Peyer's patch (tissue), 4 donors: ENCODE results near the gene HDAC4. TPM values are rescaled to one million over a fixed set of nuclear protein-coding genes. Genes with fewer than 3 reads are reported as not detected.

Experiments used
- DNase-seq, 3 donors: peaks; one replicate each; pipeline ENCODE4 v3.0.0-alpha.2; 2017 to 2019
- H3K27ac ChIP-seq, 4 donors: fragments of 200-600 bp; sonication (generic); one replicate each; pipeline ENCODE4 v1.5.1; 2016 to 2019
- H3K27me3 ChIP-seq, 2 donors: fragments of 200-600 bp; sonication (generic); one replicate each; pipeline ENCODE4 v1.5.1; 2019
- H3K36me3 ChIP-seq, 3 donors: fragments of 200-600 bp; sonication (generic); one replicate each; pipeline ENCODE4 v1.5.1; 2016 to 2019
- H3K4me1 ChIP-seq, 4 donors: fragments of 200-600 bp; sonication (generic); one replicate each; pipeline ENCODE4 v1.5.1; 2016 to 2019
- H3K4me3 ChIP-seq, 4 donors: fragments of 200-600 bp; sonication (generic); 1 replicate in 3 of 4; 2 replicates in 1 of 4; pipeline ENCODE4 v1.5.1; 2016 to 2019; ENCODE audit warnings: mild to moderate bottlenecking in 1 of 4
- H3K9me3 ChIP-seq, 4 donors: fragments of 200-600 bp; sonication (generic); one replicate each; pipeline ENCODE4 v1.5.1; 2016 to 2019; ENCODE audit warnings: mild to moderate bottlenecking in 1 of 4
- POLR2A ChIP-seq, 2 donors: fragments of 450-650 bp; IDR thresholded peaks; one replicate each; pipeline ENCODE4 v1.5.1; 2017; ENCODE audit warnings: antibody characterized with exemption in 2 of 2, mild to moderate bottlenecking in 2 of 2, moderate library complexity in 2 of 2
- total RNA-seq, 4 donors: library from RNA; depleted of rRNA; stranded (reverse); fragments of >200 nt; gene quantifications; one replicate each; pipeline ENCODE4 v1.1.0, GENCODE V29; 2016
- TF ChIP-seq, protein P1 (sequence below), 6 experiments: fragments of 450-650 bp in 4 of 6; fragments of 200-600 bp in 2 of 6; sonication (generic) in 1 of 6; IDR thresholded peaks; one replicate each; pipeline ENCODE4 v1.5.1; 2017 to 2019; ENCODE audit warnings: antibody characterized with exemption in 6 of 6, mild to moderate bottlenecking in 3 of 6, moderate library complexity in 1 of 6

HDAC4 gene
- total RNA-seq, 4 donors from 2014 or later = 28.9 to 198 (median 102) TPM

DNA sequence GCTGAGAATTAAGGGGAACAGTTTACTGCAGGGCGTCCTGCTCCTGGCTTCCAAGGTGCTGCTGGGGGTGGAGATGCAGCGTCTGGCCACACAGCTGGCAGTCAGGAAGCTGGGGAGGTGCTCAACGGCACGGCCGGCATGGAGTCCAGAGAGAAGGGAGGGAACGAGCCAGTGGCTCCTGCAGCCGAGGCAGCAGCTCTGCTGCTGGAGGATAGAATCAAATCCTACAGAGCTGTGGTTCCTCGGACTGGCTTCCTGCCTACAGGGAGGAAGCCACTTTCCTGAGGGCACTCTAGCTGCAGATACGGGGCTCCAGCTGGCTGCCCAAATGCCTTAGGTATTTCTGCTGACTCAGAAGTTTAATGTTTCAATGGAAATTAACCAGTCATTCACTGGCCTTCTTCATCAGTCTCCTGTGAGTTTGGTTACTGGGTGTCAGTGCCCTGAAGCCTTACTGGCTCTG is 286.7 kb downstream of the HDAC4 start:
- peaks cover 0 to 21% (median 0%) of the 10 kb centered on the region in 3 donors for H3K36me3 ChIP-seq
- peaks cover 0 to 19% (median 0%) of the 10 kb centered on the region in 4 donors for H3K4me1 ChIP-seq
- DNase-seq = no peak
- H3K4me3 ChIP-seq = no peak overlapping the region
- TF ChIP-seq, protein P1, sequence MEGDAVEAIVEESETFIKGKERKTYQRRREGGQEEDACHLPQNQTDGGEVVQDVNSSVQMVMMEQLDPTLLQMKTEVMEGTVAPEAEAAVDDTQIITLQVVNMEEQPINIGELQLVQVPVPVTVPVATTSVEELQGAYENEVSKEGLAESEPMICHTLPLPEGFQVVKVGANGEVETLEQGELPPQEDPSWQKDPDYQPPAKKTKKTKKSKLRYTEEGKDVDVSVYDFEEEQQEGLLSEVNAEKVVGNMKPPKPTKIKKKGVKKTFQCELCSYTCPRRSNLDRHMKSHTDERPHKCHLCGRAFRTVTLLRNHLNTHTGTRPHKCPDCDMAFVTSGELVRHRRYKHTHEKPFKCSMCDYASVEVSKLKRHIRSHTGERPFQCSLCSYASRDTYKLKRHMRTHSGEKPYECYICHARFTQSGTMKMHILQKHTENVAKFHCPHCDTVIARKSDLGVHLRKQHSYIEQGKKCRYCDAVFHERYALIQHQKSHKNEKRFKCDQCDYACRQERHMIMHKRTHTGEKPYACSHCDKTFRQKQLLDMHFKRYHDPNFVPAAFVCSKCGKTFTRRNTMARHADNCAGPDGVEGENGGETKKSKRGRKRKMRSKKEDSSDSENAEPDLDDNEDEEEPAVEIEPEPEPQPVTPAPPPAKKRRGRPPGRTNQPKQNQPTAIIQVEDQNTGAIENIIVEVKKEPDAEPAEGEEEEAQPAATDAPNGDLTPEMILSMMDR (IDR thresholded peaks at IDR 0.05) = no peak
- TF ChIP-seq POLR2A (IDR thresholded peaks at IDR 0.05) = no peak
- H3K9me3 ChIP-seq = no peaks in the 10 kb centered on the region
- no peaks in the 10 kb centered on the region for H3K27me3 ChIP-seq
- H3K27ac ChIP-seq = peak overlapping the region in 2 of 4 donors; percentile 16 to 72

DNA sequence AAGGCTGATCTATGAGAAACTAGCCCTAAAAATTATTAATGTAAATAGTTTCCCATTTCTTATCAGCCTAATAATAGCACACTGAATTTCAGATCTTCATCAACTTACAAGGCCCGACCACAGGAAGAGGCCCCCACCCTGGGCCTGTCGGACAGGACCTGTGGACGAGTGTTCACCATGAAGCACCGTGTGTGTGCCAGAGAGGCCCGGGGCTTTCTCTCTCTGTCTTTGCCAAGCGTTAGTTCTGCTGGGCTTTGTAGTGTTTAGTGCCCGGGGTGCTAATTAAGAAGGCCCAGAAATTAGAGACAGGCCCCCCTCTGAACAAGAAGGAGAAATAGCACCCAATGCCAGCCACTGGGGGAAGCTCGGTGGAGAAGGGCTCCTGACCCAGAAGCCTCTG is 287.2 kb downstream of the HDAC4 start:
- H3K27ac ChIP-seq = peak overlapping the region in 1 of 4 donors; percentile 72
- no peak overlapping the region for H3K4me3 ChIP-seq
- H3K27me3 ChIP-seq = no peaks in the 10 kb centered on the region
- peaks cover 0 to 25% (median 0%) of the 10 kb centered on the region in 3 donors for H3K36me3 ChIP-seq
- TF ChIP-seq, protein P1 (IDR thresholded peaks at IDR 0.05) = no peak
- no peak for TF ChIP-seq POLR2A (IDR thresholded peaks at IDR 0.05)
- H3K9me3 ChIP-seq = no peaks in the 10 kb centered on the region
- H3K4me1 ChIP-seq = peaks cover 0 to 19% (median 0%) of the 10 kb centered on the region in 4 donors
- DNase-seq = no peak

DNA sequence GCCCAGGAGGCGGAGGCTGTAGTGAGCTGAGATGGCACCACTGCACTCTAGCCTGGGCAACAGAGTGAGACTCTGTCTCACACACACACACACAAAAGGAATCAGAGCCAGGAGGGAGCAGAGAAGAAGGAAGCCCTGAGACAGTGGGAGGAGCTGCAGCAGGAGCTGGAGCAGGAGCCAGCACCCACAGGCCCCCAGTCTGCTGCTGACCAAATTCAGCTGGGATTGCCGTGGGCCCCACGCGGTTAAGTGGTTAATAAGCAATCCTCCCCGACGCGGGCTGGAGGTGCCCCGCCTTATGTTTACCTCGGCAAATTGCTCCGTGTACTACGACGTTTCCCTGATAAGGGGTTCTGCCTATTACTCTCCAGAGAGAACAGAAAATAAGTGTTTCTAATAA is 287.6 kb downstream of the HDAC4 start:
- Histone ChIP-seq H3K27me3 (no peaks in the 10 kb centered on the region), H3K4me3 (no peak overlapping the region), H3K9me3 (no peaks in the 10 kb centered on the region), H3K27ac (peak overlapping the region in 1 of 4 donors; percentile 72), H3K36me3 (peaks cover 0 to 27% (median 0%) of the 10 kb centered on the region in 3 donors), H3K4me1 (peaks cover 0 to 19% (median 0%) of the 10 kb centered on the region in 4 donors)
- TF ChIP-seq, protein P1 (IDR thresholded peaks at IDR 0.05) = no peak
- no peak for TF ChIP-seq POLR2A (IDR thresholded peaks at IDR 0.05)
- DNase-seq = no peak

DNA sequence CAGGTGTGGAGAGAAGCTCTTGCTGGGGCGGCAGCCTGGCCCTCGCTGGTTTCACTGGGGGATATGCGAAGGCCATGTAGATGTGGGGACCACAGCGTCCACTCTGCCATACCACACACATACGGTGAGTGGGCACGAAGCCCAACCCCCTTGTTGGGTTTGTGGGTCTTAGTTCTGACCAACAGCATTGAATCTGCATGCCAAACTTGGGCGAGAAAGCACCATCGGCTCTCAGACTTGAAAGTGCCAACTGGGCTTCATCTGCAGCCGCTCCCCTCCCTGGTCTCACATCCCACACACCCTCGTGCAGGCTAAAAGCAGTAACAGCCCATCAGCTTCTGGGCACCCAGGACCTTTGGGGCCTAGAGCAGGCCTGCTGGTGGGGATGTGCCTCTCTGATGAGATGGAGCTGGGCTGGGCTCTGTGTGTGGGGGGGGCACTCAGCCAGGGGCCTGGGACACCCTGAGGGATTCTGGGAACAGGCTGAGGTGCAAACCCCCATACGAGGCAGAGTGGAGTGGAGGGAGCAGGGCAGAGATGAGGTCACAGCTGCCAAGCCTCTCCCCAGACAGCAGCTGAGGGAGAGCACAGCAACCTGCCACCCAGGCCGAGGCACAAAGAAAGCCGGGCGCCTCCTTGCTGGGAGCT is 288.6 kb downstream of the HDAC4 start:
- DNase-seq = no peak
- Histone ChIP-seq H3K4me3 (no peak overlapping the region), H3K4me1 (peaks cover 0 to 19% (median 0%) of the 10 kb centered on the region in 4 donors), H3K9me3 (no peaks in the 10 kb centered on the region), H3K36me3 (peaks cover 0 to 37% (median 0%) of the 10 kb centered on the region in 3 donors), H3K27me3 (no peaks in the 10 kb centered on the region), H3K27ac (peak overlapping the region in 1 of 4 donors; percentile 72)
- TF ChIP-seq, protein P1 (IDR thresholded peaks at IDR 0.05) = no peak
- TF ChIP-seq POLR2A (IDR thresholded peaks at IDR 0.05) = no peak

DNA sequence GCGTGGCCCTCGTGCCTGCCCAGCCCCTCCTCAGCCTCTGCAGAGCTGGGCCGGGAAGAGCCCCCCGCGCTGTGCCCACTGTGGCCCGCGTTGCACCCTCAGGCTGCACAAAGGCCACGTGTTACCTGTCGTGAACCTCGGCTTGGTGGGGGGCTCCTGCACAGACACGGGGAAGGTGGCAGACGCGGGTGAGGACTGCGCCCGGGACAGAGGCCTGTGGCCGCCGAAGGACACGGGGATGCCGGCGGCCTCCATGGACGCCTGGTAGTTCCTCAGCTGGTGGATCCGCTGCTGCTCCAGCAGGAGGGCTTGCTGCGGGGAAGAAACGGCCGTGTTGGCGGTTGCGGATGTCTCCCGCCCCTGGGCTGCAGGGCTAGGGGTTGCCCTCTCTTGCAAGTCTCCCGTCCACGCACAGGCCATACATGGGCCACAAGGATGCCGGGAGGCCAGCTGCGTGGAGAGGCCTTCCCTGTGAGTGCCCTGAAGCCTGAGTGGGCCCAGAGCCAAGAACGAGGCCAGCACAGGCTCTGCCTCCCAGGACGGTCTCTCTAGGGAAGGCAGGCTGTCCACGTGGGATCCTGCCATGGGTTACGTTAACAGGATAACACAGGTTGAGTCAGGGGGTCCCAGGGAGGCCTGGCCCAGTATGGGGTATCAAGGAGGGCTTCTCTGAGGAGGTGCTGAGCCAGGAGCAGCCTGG is 289.3 kb downstream of the HDAC4 start:
- Histone ChIP-seq H3K27me3 (no peaks in the 10 kb centered on the region), H3K4me1 (peaks cover 0 to 19% (median 0%) of the 10 kb centered on the region in 4 donors), H3K27ac (peak overlapping the region in 1 of 4 donors; percentile 72), H3K36me3 (peaks cover 0 to 44% (median 0%) of the 10 kb centered on the region in 3 donors), H3K9me3 (no peaks in the 10 kb centered on the region), H3K4me3 (no peak overlapping the region)
- TF ChIP-seq, protein P1 (IDR thresholded peaks at IDR 0.05) = no peak
- no peak for TF ChIP-seq POLR2A (IDR thresholded peaks at IDR 0.05)
- DNase-seq = no peak
